Measurements from ENCODE around the gene KRT76. TPM values are rescaled to one million over a fixed set of nuclear protein-coding genes. Genes with fewer than 3 reads are reported as not detected.
A peak's percentile ranks its signal among the peaks of the same experiment; 100 is the strongest.

The KRT76 gene
- total and polyA plus RNA-seq, 4 donors, result not detected

DNA sequence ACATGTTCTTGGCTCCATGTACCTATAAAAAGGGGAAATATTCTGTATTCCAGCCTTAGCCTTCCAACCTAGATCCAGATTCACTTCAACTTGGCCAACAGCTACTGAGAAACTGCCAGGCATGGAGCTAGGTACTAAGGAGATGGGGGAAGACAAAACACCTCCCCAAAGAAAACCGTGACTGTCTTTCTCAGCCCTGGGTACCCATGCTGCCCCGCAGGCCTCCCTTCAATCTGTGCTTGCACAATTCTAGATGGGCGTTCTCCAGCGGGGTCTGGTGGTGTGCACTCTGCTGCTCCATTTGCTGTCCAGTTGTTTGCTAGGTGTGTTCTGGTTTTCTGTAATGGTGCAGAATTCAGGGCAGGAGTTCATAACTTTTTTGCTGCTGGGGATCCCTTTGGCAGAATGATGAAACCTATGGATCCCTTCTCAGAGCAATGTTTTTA is 37.6 kb upstream of the KRT76 start:
- Histone ChIP-seq H3K36me3 (ENCODE audit: control insufficient read depth in 4 of 4, insufficient read depth in 4 of 4, low read length in 4 of 4) (no peaks in the 10 kb centered on the region), H3K9me3 (ENCODE audit: control insufficient read depth in 4 of 4, insufficient read depth in 3 of 4, low read length in 3 of 4) (no peaks in the 10 kb centered on the region), H3K4me1 (ENCODE audit: control insufficient read depth in 5 of 5, insufficient read depth in 5 of 5, low read length in 5 of 5) (peaks cover 0 to 33% (median 3%) of the 10 kb centered on the region in 5 donors), H3K27me3 (ENCODE audit: control insufficient read depth in 3 of 3, insufficient read depth in 3 of 3, low read length in 2 of 3) (peaks cover 0 to 22% (median 2%) of the 10 kb centered on the region in 3 donors), H3K4me3 (no peak overlapping the region), H3K9ac (ENCODE audit: insufficient read depth in 1 of 2, low read length in 2 of 2) (no peak overlapping the region), H3K27ac (ENCODE audit: low read depth in 1 of 2, low read length in 1 of 2) (no peak overlapping the region)
- ATAC-seq (ENCODE audit: insufficient read depth, low FRiP score) (no peak), DNase-seq (no peak)
- no peak for TF ChIP-seq CTCF (IDR thresholded peaks at IDR 0.05; ENCODE audit: control extremely low read depth, extremely low read depth)
- 50 to 70% methylated on average over 4 of the region's 4 CpGs for WGBS, 2 donors

DNA sequence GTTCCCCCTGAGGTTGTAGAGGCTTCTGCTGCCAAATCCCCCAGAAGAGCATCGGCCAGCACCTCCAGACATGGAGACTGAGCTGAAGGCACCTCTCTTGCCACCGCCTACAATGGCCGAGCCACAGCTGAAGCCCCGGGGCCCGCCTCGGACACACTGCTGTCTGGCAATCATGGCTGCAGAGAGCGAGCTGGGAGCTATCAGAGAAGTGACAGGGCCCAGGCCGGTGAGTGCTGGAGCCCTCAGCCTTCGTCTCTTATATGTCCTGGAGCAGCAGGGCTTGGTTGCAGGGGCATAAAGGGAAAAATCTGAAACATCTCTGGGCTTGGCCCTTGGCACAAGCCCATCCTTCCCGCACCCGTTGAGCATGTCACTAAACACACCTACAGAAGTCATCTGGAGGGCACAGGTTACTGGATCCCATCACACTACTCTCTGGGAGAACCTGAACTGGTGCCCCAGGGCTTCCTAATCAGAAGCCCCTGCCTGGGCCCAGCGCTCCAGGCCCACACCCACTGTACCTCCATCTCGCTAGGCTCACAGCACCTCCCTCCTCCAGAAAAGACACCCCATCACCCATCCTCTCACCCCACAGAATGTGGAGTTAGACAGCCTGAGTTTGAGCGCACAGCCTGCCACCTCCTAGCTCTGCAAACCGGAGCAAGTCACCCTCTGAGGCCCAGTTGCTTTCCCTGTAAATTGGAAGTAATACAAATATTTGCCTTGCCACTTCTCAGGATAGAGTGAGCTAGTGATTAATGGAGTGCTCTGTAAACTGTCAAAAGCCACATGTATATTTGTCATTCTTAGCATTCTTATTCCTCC is 37.0 kb upstream of the KRT76 start, which contains the start of gene KRT4:
Gene KRT4, minus strand, starts transcription at position 232 of the 825 bp plus-strand sequence. Its CDS starts 58 bp downstream, at position 174.
- DNase-seq (peak in 2 of 3 donors; percentile 65 to 82), ATAC-seq (ENCODE audit: insufficient read depth, low FRiP score) (peak; percentile 76)
- Histone ChIP-seq H3K9ac (ENCODE audit: insufficient read depth in 1 of 2, low read length in 2 of 2) (no peak within 1 kb of the TSS), H3K4me3 (no peak within 1 kb of the TSS), H3K27ac (ENCODE audit: low read depth in 1 of 2, low read length in 1 of 2) (no peak within 1 kb of the TSS), H3K9me3 (ENCODE audit: control insufficient read depth in 4 of 4, insufficient read depth in 3 of 4, low read length in 3 of 4) (no peaks in the 10 kb centered on the region), H3K4me1 (ENCODE audit: control insufficient read depth in 5 of 5, insufficient read depth in 5 of 5, low read length in 5 of 5) (peaks cover 0 to 33% (median 3%) of the 10 kb centered on the region in 5 donors), H3K27me3 (ENCODE audit: control insufficient read depth in 3 of 3, insufficient read depth in 3 of 3, low read length in 2 of 3) (peaks cover 0 to 21% (median 2%) of the 10 kb centered on the region in 3 donors), H3K36me3 (ENCODE audit: control insufficient read depth in 4 of 4, insufficient read depth in 4 of 4, low read length in 4 of 4) (no peaks in the 10 kb centered on the region)
- TF ChIP-seq CTCF (IDR thresholded peaks at IDR 0.05; ENCODE audit: control extremely low read depth, extremely low read depth), result no peak
- WGBS, 2 donors, result 62 to 80% methylated on average over 15 of the region's 15 CpGs

GRCh38 chr12:52813203-52813819 is 36.2 kb upstream of the KRT76 start:
- peaks cover 0 to 25% (median 3%) of the 10 kb centered on the region in 5 donors for H3K4me1 ChIP-seq (ENCODE audit: control insufficient read depth in 5 of 5, insufficient read depth in 5 of 5, low read length in 5 of 5)
- TF ChIP-seq CTCF (IDR thresholded peaks at IDR 0.05; ENCODE audit: control extremely low read depth, extremely low read depth), result no peak
- 77 to 89% methylated on average over 10 of the region's 10 CpGs for WGBS, 2 donors
- no peaks in the 10 kb centered on the region for H3K36me3 ChIP-seq (ENCODE audit: control insufficient read depth in 4 of 4, insufficient read depth in 4 of 4, low read length in 4 of 4)
- no peak for DNase-seq
- no peak overlapping the region for H3K4me3 ChIP-seq
- H3K9ac ChIP-seq (ENCODE audit: insufficient read depth in 1 of 2, low read length in 2 of 2), result no peak overlapping the region
- peaks cover 0 to 25% (median 2%) of the 10 kb centered on the region in 3 donors for H3K27me3 ChIP-seq (ENCODE audit: control insufficient read depth in 3 of 3, insufficient read depth in 3 of 3, low read length in 2 of 3)
- no peak for ATAC-seq (ENCODE audit: insufficient read depth, low FRiP score)
- peaks cover 0 to 3% (median 0%) of the 10 kb centered on the region in 4 donors for H3K9me3 ChIP-seq (ENCODE audit: control insufficient read depth in 4 of 4, insufficient read depth in 3 of 4, low read length in 3 of 4)
- H3K27ac ChIP-seq (ENCODE audit: low read depth in 1 of 2, low read length in 1 of 2), result no peak overlapping the region

Data from lung (tissue), 12 donors.